HEK293 (cell line): ENCODE measurements around the gene BET1L.

ENCODE experiments used
- CTCF ChIA-PET: fragments of 350-600 bp; formaldehyde crosslinking; extraction: SDS; loops from one replicate; lab custom pipeline; 2021; ENCODE audit warnings: antibody characterized with exemption; lab: Yijun Ruan, JAX
- POLR2A ChIA-PET: fragments of 300-600 bp; formaldehyde crosslinking; extraction: SDS; loops from one replicate; lab custom pipeline; 2020; ENCODE audit warnings: antibody characterized with exemption, inconsistent platforms; lab: Yijun Ruan, JAX
- H3K27ac ChIP-seq: fragments of 200-500 bp; sonication (Bioruptor generic); 2 replicates; pipeline ENCODE4 v1.5.1; 2014; ENCODE audit warnings: low read depth, low read length, control low read depth, inconsistent platforms; ENCODE audit errors: extremely low read depth
- H3K36me3 ChIP-seq, 2 experiments: fragments of 200-500 bp in 1 of 2; sonication (Bioruptor generic) in 1 of 2; 1 replicate in 1 of 2; 2 replicates in 1 of 2; pipeline ENCODE4 v1.5.1; 2014 to 2017; ENCODE audit warnings: inconsistent platforms in 2 of 2, low read length in 2 of 2; ENCODE audit not compliant: control insufficient read depth in 2 of 2, insufficient read depth in 1 of 2
- H3K4me1 ChIP-seq: fragments of 200-500 bp; sonication (Bioruptor generic); 2 replicates; pipeline ENCODE4 v1.5.1; 2014; ENCODE audit warnings: mild to moderate bottlenecking, low read length, inconsistent platforms; ENCODE audit not compliant: control insufficient read depth, insufficient read depth
- H3K4me3 ChIP-seq: 2 replicates; pipeline ENCODE4 v1.5.1; 2011; ENCODE audit warnings: low read depth, mild to moderate bottlenecking, control low read depth, low read length, moderate library complexity
- H3K9me3 ChIP-seq: fragments of 200-500 bp; sonication (Bioruptor generic); 2 replicates; pipeline ENCODE4 v1.5.1; 2014; ENCODE audit warnings: low read depth, low read length, inconsistent platforms; ENCODE audit not compliant: control insufficient read depth, insufficient read depth
- BCL11B ChIP-seq: fragments of 450-650 bp; formaldehyde crosslinking; IDR thresholded peaks from 2 replicates; pipeline ENCODE4 v1.5.1; 2016; ENCODE audit warnings: low read depth, missing biosample characterization, missing genetic modification characterization
- ELK4 ChIP-seq: IDR thresholded peaks from 2 replicates; pipeline ENCODE4 v1.6.1; 2011; ENCODE audit warnings: mild to moderate bottlenecking, low read depth, low read length, borderline replicate concordance
- HOXC10 ChIP-seq: sonication (generic); formaldehyde crosslinking; IDR thresholded peaks from 2 replicates; pipeline ENCODE4 v1.8.1; 2023; ENCODE audit warnings: mild to moderate bottlenecking, missing genetic modification reagents
- MYNN ChIP-seq: fragments of 450-650 bp; formaldehyde crosslinking; IDR thresholded peaks from 2 replicates; pipeline ENCODE4 v1.5.1; 2016; ENCODE audit warnings: missing biosample characterization, missing genetic modification characterization, borderline replicate concordance
- PBX3 ChIP-seq: sonication (generic); formaldehyde crosslinking; IDR thresholded peaks from 2 replicates; pipeline ENCODE4 v1.8.1; 2022; ENCODE audit warnings: mild to moderate bottlenecking, moderate library complexity, missing genetic modification reagents
- SP3 ChIP-seq: fragments of 450-650 bp; formaldehyde crosslinking; IDR thresholded peaks from 2 replicates; pipeline ENCODE4 v1.5.1; 2016; ENCODE audit warnings: missing biosample characterization, missing genetic modification characterization
- TRIM28 ChIP-seq: IDR thresholded peaks from 2 replicates; pipeline ENCODE4 v1.6.1; 2011; ENCODE audit warnings: low read length, control low read depth, borderline replicate concordance
- ZBTB44 ChIP-seq: fragments of 450-650 bp; IDR thresholded peaks from 2 replicates; pipeline ENCODE4 v1.5.1; 2018; ENCODE audit warnings: missing biosample characterization, mild to moderate bottlenecking, missing genetic modification characterization
- ZNF132 ChIP-seq: fragments of 450-650 bp; formaldehyde crosslinking; IDR thresholded peaks from 2 replicates; pipeline ENCODE4 v1.5.1; 2017; ENCODE audit warnings: missing biosample characterization, missing genetic modification characterization, borderline replicate concordance
- ZNF175 ChIP-seq: fragments of 450-650 bp; formaldehyde crosslinking; IDR thresholded peaks from 2 replicates; pipeline ENCODE4 v1.5.1; 2016; ENCODE audit warnings: missing biosample characterization, missing genetic modification characterization
- ZNF23 ChIP-seq: fragments of 450-650 bp; formaldehyde crosslinking; IDR thresholded peaks from 2 replicates; pipeline ENCODE4 v1.5.1; 2016; ENCODE audit warnings: missing biosample characterization, missing genetic modification characterization, borderline replicate concordance
- ZNF239 ChIP-seq: fragments of 450-650 bp; formaldehyde crosslinking; IDR thresholded peaks from 2 replicates; pipeline ENCODE4 v1.5.1; 2016; ENCODE audit warnings: missing biosample characterization, missing genetic modification characterization
- ZNF274 ChIP-seq, 2 experiments: fragments of 200-500 bp in 1 of 2; fragments of 450-650 bp in 1 of 2; sonication (Bioruptor generic) in 1 of 2; formaldehyde crosslinking in 1 of 2; IDR thresholded peaks; 2 replicates each; pipeline versions ENCODE4 v1.5.1 to v1.6.1; 2014 to 2016; ENCODE audit warnings: borderline replicate concordance in 1 of 2, inconsistent platforms in 1 of 2, low read length in 1 of 2, missing biosample characterization in 1 of 2, missing genetic modification characterization in 1 of 2
- ZNF280C ChIP-seq: fragments of 450-650 bp; formaldehyde crosslinking; IDR thresholded peaks from 2 replicates; pipeline ENCODE4 v1.5.1; 2016; ENCODE audit warnings: missing biosample characterization, missing genetic modification characterization
- ZNF292 ChIP-seq: fragments of 450-650 bp; formaldehyde crosslinking; IDR thresholded peaks from 2 replicates; pipeline ENCODE4 v1.5.1; 2016; ENCODE audit warnings: low read depth, missing biosample characterization, missing genetic modification characterization, borderline replicate concordance
- ZNF394 ChIP-seq: fragments of 450-650 bp; formaldehyde crosslinking; IDR thresholded peaks from 2 replicates; pipeline ENCODE4 v1.5.1; 2016; ENCODE audit warnings: missing biosample characterization, missing genetic modification characterization, mild to moderate bottlenecking, moderate library complexity, borderline replicate concordance
- ZNF529 ChIP-seq: fragments of 450-650 bp; formaldehyde crosslinking; IDR thresholded peaks from 2 replicates; pipeline ENCODE4 v1.5.1; 2017; ENCODE audit warnings: missing genetic modification characterization, missing biosample characterization; ENCODE audit not compliant: insufficient replicate concordance
- ZNF530 ChIP-seq: fragments of 450-650 bp; formaldehyde crosslinking; IDR thresholded peaks from 2 replicates; pipeline ENCODE4 v1.5.1; 2016; ENCODE audit warnings: low read depth, missing biosample characterization, missing genetic modification characterization
- ZNF549 ChIP-seq: fragments of 450-650 bp; IDR thresholded peaks from 2 replicates; pipeline ENCODE4 v1.5.1; 2018; ENCODE audit warnings: missing biosample characterization, missing genetic modification characterization, mild to moderate bottlenecking, inconsistent platforms, moderate library complexity
- ZNF561 ChIP-seq: fragments of 450-650 bp; IDR thresholded peaks from 2 replicates; pipeline ENCODE4 v1.5.1; 2018; ENCODE audit warnings: missing biosample characterization, missing genetic modification characterization, borderline replicate concordance
- ZNF777 ChIP-seq: fragments of 450-650 bp; formaldehyde crosslinking; IDR thresholded peaks from 2 replicates; pipeline ENCODE4 v1.5.1; 2017; ENCODE audit warnings: missing biosample characterization, missing genetic modification characterization, borderline replicate concordance
- ZSCAN5A ChIP-seq: fragments of 450-650 bp; formaldehyde crosslinking; IDR thresholded peaks from 2 replicates; pipeline ENCODE4 v1.5.1; 2016; ENCODE audit warnings: missing biosample characterization, missing genetic modification characterization

The BET1L gene

GRCh38 chr11:206002-206384, 1.2 kb downstream of the BET1L start:
- Histone ChIP-seq H3K36me3 (peaks cover 0 to 50% of the 10 kb centered on the region in 2 experiments; a peak in 1 of 3 replicates), H3K9me3 (no peaks in the 10 kb centered on the region), H3K27ac (no peak overlapping the region), H3K4me3 (no peak overlapping the region; the same call in 1 of the 2 replicates), H3K4me1 (no peaks in the 10 kb centered on the region)
- POLR2A ChIA-PET = interaction anchor here (1.0 to 2.2 kb wide), 3 partner anchors 29 to 123 kb away, joined by 4 to 16 read pairs (median 13); partner anchors contain the start of gene PSMD13
- CTCF ChIA-PET = interaction anchor here (0.7 kb wide), 1 partner anchor 165 kb away, joined by 3 read pairs; no protein-coding TSS in a partner anchor
- TF ChIP-seq ZNF292 (tag by site-specific recombination) (no peak), ZNF530 (no peak), ZSCAN5A (tag by site-specific recombination) (no peak), ZBTB44 (tag by site-specific recombination) (no peak), ZNF239 (tag by site-specific recombination) (no peak), ZNF23 (no peak), BCL11B (tag by site-specific recombination) (no peak), ZNF132 (tag by site-specific recombination) (no peak), ZNF549 (tag by site-specific recombination) (no peak), PBX3 (CRISPR knock-in tag) (no peak), SP3 (tag by site-specific recombination) (no peak), ZNF175 (tag by site-specific recombination) (no peak), ZNF394 (tag by site-specific recombination) (no peak), ZNF777 (tag by site-specific recombination) (no peak), MYNN (no peak), ELK4 (no peak), ZNF561 (tag by site-specific recombination) (no peak)

GRCh38 chr11:205221-206001, 1.8 kb downstream of the BET1L start:
- Histone ChIP-seq H3K9me3 (no peaks in the 10 kb centered on the region), H3K4me1 (no peaks in the 10 kb centered on the region), H3K27ac (no peak overlapping the region), H3K36me3 (peaks cover 0 to 46% of the 10 kb centered on the region in 2 experiments; a peak in 1 of 3 replicates), H3K4me3 (no peak overlapping the region)
- ChIA-PET CTCF (interaction anchor here (0.7 kb wide), 2 partner anchors 159 to 166 kb away, joined by 3 to 4 read pairs; no protein-coding TSS in a partner anchor), POLR2A (interaction anchor here (2.1 to 2.2 kb wide), 2 partner anchors 30 to 33 kb away, joined by 13 to 16 read pairs; partner anchors contain the start of gene PSMD13)
- TF ChIP-seq ZNF529 (tag by site-specific recombination) = no peak
- TF ChIP-seq ZNF549 (tag by site-specific recombination) = no peak
- TF ChIP-seq ZNF274 (IDR thresholded peaks at IDR 0.05; ENCODE audit: low read length) = no peak
- no peak for TF ChIP-seq ZNF274 (tag by site-specific recombination; IDR thresholded peaks at IDR 0.05; ENCODE audit: borderline replicate concordance)
- TF ChIP-seq HOXC10 = no peak
- no peak for TF ChIP-seq TRIM28
- TF ChIP-seq ELK4 = no peak
- no peak for TF ChIP-seq ZNF280C (tag by site-specific recombination)
